Measurements from ENCODE around the gene COG6.

DNA sequence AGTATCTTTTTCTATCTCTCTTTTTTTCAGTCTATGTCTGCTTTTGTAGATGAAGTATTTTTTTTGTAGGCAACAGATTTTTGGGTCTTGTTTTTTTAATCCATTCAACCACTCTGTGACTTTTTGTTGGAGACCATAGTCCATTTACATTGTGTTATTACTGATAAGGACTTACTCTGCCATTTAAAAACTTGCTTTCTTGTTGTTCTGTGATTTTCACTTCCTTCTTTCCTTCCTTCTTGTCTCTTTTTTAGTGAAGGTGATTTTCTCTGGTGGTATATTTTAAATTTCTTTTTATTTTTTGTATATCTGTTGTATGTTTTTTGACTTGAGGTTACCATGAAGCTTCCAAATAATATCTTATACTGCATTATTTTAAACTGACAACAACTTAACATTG, 79.5 kb downstream of the COG6 start:
- TF ChIP-seq ZNF384 (IDR thresholded peaks at IDR 0.05) (no peak), FOXM1 (IDR thresholded peaks at IDR 0.05; ENCODE audit: borderline replicate concordance) (no peak), SP1 (IDR thresholded peaks at IDR 0.05) (no peak), ARNT (IDR thresholded peaks at IDR 0.05) (no peak), ELF4 (IDR thresholded peaks at IDR 0.05) (no peak), LEF1 (IDR thresholded peaks at IDR 0.05; ENCODE audit: borderline replicate concordance) (no peak), HDGF (IDR thresholded peaks at IDR 0.05; ENCODE audit: borderline replicate concordance) (no peak), SUZ12 (IDR thresholded peaks at IDR 0.05) (no peak), BHLHE40 (IDR thresholded peaks at IDR 0.05; ENCODE audit: borderline replicate concordance) (no peak), L3MBTL2 (conservative IDR thresholded peaks at IDR 0.05) (no peak), FOXK2 (IDR thresholded peaks at IDR 0.05) (no peak), NFRKB (IDR thresholded peaks at IDR 0.05) (no peak), FOXA1 (IDR thresholded peaks at IDR 0.05) (no peak)
- TF ChIP-seq, protein P1, sequence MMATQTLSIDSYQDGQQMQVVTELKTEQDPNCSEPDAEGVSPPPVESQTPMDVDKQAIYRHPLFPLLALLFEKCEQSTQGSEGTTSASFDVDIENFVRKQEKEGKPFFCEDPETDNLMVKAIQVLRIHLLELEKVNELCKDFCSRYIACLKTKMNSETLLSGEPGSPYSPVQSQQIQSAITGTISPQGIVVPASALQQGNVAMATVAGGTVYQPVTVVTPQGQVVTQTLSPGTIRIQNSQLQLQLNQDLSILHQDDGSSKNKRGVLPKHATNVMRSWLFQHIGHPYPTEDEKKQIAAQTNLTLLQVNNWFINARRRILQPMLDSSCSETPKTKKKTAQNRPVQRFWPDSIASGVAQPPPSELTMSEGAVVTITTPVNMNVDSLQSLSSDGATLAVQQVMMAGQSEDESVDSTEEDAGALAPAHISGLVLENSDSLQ (IDR thresholded peaks at IDR 0.05): no peak
